GM19193 (cell line): ENCODE data around the gene TIE1.

ENCODE experiments used
- POLR2A ChIP-seq: IDR thresholded peaks from 4 replicates; pipeline ENCODE4 v1.6.1; 2011; ENCODE audit not compliant: insufficient read depth, insufficient read length; ENCODE audit errors: extremely low read depth

The TIE1 gene

DNA sequence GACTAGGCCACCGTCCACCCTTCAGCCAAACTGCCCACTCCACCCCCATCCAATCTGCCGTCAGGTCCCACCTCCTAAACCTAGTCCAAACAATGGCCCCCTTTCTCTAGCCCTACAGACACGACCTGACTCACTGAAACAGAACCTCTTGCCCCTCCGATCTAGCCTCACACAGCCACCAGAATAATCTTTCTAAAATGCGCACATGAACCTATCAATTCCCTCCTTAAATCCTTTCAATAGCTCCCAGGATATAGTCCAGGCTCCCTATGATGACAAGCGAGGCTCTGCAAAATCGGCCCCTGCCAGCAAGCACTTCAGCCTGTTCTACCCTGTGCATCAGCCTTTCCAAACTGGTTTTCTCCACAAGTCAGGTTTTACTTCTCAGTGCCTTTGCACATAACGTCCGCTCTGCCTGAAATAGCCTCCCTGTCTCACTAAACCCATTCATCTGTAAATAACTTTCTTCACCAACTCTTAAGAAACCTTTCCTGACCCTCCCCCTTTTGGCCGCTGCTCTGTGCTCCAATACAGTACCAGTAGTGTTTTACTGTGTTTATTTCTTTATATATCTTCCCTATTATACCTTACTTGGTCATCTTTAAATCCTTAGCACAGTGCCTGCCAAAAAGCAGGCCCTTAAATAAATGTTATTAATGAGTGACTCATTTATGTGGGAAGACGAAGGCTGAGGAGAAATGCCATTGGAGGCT lies 49.0 kb downstream of the TIE1 start:
- TF ChIP-seq POLR2A, result no peak

DNA sequence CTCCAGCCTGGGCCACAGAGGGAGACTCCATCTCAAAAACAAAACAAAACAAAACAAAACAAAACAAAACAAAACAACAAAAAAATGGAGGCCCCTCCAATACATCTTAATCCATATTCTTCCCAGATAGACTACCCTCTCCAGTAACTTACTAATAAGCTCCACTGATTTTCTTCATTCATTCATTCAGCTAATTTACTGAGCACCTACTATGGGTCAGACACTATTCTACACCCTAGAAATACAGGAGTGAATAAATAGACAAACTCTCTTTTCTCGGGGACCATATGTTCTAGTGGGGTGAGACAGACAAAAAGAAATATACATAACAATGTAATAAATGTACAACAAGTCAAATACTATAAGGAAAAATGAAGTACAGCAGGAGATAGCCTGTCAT lies 50.2 kb downstream of the TIE1 start:
- TF ChIP-seq POLR2A, result no peak

DNA sequence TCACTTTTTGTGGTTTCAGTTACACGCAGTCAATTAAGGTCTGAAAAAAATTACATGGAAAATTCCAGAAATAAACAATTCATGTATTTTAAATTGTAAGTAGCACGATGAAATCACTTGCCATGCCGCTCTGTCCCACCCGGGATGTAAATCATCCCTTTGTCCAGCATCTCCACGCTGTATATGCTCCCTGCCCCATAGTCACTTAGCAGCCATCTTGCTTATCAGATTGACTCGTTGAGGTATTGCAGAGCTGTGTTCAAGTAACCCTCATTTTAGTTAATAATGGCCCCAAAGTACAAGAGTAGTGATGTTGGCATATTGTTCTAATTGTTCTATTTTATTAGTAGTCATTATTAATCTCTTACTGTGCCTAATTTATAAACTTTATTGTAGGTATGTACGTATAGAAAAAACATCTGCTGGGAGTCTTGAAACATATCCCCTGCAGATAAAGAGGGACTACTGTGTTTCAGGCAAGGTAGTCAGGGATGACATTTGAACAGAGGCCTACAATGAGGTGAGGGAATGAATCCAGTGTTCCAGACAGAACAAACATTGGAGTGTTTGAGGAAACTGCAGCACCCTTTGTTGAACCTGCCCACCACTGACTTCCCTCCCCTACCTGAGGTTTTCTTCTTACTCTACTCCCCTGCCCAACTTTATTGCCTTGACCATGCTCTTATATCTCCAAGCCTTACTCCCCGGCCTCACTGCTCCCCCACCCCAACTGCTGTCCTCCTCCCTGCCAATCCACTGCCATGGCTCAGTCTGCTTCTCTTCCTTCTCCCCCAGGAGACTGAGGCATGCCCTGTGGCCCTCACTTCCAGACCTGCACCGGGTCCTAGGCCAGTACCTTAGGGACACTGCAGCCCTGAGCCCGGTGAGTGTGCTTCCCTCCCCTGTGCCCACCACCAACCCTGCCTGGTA lies 50.9 kb downstream of the TIE1 start:
- no peak for TF ChIP-seq POLR2A

DNA sequence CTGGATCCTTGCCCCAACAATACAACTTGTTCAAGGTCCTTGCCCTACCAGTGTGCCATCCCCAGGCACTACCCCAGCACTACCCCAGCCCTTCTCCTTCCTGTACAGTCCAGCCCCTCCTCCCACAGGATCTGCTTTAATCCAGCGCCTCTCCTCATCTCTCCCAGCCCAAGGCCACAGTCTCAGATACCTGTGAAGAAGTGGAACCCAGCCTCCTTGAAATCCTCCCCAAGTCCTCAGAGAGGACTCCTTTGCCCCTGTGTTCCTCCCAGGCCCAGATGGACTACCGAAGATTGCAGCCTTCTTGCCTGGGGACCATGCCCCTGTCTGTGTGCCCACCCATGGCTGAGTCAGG lies 51.5 kb downstream of the TIE1 start:
- no peak for TF ChIP-seq POLR2A

- no peak for TF ChIP-seq POLR2A
Measured at GRCh38 chr1:43352881-43353280, 52.1 kb downstream of the TIE1 start.

GRCh38 chr1:43354471-43354870 lies 53.7 kb downstream of the TIE1 start:
- TF ChIP-seq POLR2A, result no peak

DNA sequence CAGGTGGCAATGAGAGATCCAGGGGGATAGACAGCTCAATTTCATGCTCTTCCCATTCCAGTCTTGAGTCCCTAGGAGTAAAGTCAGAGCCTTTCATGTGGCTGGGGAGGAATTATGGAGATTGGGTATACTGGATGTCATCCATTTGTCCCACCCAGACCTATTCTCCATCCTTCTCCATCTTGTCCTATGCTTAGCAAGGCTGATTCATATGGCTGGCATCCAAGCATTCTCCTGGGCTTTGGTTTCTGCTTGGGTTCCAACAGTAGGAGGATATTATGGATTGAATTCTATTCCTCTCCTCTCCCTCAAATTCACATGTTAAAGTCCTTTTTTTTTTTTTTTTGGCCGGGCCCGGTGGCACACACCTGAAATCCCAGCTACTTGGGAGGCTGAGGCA lies 54.2 kb downstream of the TIE1 start:
- TF ChIP-seq POLR2A, result no peak

DNA sequence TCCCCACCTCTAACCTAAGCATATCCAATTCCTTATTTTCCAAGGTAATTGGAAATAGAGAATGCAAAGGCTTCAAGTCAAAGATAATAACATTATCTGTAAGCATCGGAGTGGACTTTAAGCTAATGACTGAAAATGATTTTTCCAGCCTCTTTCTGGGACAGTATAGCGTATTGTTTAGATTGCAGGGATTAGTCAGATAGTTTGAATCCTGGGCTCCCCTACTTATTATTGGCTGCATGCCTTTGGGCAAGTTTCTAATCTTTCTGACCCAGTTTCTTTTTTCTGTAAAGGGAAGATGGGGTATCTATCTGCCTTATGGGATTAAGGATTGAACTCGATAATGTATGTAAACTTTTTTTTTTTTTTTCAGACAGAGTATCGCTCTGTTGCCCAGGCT lies 56.5 kb downstream of the TIE1 start:
- TF ChIP-seq POLR2A, result no peak

GRCh38 chr1:43358121-43358745 lies 57.5 kb downstream of the TIE1 start:
- peak; percentile 72 for TF ChIP-seq POLR2A

GRCh38 chr1:43358746-43359693 lies 58.2 kb downstream of the TIE1 start, which contains the start of gene CDC20:
TSS of gene CDC20 (plus strand) at chr1:43358981. CDS start at chr1:43359216, 235 bp downstream.
- TF ChIP-seq POLR2A, result peak; percentile 72

- no peak for TF ChIP-seq POLR2A
Measured at GRCh38 chr1:43359696-43360095, 58.9 kb downstream of the TIE1 start.

GRCh38 chr1:43360616-43361015 lies 59.8 kb downstream of the TIE1 start:
- no peak for TF ChIP-seq POLR2A

DNA sequence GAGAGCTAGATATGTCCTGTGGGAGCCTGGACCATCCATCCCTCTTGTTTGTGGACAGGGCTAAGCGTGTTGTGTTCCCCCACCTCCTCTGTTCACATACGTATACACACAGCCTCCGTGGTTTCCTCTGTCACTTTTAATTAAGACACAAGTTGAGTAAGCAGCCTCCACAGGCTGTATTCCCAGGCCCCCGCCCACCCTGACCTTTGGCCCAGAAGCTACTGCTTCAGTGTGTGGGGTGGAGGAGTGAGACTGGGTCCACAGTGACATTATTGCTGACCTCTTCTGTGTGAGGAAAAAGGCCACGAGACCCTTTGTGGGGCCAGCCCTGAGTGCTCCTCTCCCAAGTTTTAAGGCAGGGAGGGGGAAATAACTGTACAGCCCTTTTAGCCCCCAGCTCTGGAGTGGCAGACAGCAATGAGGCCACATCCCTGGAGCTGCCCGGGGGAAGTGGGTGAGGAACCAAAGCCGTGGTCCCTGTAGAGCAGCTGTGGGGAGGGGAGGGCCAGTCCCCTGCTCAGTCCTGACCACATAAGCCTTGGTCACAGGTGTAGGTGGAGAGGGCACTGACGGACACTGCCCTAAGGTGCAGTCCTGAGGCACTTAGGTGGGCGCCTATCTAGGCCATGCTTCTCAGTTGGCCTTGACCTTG lies 62.6 kb downstream of the TIE1 start:
- TF ChIP-seq POLR2A, result no peak
